ENCODE results near the gene PDE4D.
"Not testable (repeated sequence)": the region's sequence is repeated elsewhere in the genome, so short reads cannot be mapped to it uniquely, and the experiment has no call there.

PDE4D gene

DNA sequence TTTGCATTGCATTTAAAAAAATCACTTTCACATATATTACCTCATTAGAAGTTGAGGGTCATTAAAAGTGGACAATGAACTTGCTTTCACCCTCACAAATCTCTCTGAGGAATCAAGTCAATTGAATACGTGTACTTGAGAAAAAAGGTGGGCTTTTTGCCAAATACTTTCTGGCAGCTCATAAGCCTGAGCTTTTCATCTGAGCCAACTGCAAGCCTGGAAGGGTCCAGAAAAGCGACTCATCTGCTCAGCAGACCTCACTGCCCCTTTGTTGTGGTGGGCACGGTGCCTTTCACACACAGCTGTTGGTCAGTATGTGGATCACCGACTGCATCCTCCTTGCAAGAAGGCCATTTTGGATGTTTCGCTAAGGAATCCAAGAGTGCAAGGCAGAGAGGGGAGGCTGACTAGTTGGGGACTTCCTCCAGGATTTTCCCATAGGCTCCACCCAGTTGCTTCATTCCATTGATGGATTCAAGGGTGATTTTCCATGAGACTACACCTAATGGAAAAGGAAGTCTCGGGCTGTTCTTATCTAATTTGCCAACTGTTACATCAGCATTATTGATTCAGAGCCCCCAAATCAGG, 564.7 kb downstream of the PDE4D start:
- peak; percentile 94 for DNase-seq (ENCODE audit: low read depth)

DNA sequence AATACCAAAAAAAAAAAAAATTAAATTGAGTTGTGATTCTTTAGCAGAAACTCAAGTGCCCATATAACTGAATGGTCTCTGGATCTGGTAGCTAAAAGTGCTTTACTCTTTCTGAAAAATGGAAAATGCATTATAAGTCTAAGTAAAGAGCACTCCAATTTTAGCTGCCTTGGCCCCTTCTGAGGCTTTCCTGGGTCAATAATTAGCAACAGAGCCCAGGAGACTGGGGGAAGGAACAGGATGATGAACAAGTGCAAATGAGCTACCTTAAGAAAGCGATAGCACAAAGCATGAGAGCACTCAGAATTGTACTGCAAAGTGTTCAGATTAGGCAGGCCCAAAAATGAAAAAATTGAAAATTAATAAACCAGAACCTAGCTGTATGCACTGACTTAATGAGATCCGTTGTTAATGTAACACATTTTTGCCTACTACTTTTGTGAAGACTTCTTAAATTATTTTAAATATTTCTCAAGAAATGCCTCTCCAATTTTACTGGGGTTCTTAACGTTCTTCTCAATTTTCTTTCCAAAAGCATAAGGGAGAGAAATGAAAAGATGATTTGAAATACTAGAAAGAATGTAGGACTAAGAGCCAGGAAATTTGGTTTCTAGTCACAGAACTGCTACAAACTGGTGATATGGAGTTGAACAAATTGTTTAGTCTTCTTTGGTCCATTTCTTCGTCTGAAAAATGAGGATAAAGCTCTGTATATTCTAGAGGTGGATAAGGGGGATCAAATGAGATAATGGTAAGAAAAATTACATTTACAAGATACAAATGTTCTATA, 566.1 kb downstream of the PDE4D start:
- DNase-seq (ENCODE audit: low read depth), result no peak

DNA sequence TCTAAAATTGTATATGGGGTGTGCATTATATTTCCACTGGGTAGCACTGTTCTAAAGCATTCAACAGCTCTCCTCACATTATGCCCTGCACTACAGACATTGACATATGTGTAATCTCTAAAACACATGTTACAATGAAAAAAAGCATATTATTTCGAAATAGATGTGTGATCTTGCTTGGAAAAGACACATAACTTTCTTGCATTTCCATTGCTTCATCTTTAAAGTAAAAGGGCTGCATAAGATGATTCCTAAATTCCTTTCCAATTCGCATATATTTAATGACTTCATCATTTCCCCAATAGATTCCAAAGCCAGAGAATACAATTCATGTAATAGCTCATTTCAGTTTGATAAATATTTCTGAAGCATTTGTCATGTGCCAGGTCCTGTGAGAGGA, 566.9 kb downstream of the PDE4D start:
- DNase-seq (ENCODE audit: low read depth), result no peak

DNA sequence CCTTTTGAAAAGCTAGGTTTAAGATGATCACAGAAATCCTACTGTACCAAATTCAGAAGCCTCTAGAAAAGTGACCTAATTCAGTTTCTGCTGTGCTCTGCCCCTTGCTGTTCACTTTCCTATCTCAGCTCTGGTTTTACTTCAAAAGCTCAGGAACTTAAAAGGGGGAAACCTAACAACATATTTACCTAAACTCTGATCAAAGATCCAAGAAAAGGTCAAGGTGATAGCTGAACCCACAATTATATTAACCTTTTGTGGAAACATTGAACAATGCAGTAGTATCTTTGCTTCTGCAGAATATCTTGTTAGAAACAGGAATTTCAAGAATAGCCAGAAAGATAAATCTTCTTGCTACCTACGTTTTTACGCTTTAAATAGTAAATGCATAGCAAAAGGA, 568.5 kb downstream of the PDE4D start:
- DNase-seq (ENCODE audit: low read depth), result no peak

DNA sequence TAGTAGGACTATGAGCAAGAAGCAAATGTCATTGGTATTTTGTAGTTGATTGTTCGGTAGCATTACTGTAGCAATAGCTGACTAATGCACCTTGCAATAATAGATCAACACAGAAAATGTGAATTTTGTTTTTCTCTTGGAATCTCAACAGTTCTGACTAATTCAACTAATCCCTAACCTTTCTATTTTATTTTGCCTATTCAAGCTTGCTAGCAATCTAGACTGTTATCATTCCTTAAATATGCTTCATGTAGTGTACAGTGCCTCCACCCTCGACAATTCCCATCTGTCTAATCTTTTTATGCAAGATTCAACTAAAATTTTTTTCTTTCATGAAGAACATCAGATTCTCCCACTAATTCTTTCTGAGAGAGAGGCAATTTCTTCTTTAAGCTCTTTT, 570.6 kb downstream of the PDE4D start:
- peak; percentile 60 for DNase-seq (ENCODE audit: low read depth)

DNA sequence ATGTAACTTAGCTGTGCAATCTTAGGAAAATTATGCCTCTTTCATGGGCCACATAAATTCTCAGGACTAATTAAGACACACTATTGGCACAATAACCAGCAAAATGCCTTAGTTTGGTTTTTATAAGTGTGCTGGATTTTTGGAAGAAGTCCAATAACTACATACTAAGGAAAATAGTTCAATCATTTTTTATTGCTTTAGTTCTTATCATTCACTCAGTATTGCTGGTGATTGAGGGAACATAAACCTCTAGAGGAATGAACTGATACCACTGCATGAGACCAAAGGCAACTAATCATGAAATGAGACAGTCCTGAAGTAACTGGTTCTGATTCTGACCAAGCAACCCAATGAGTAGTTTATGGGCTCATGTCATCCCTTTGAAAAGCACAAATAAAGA, 571.5 kb downstream of the PDE4D start:
- DNase-seq (ENCODE audit: low read depth), result no peak

DNA sequence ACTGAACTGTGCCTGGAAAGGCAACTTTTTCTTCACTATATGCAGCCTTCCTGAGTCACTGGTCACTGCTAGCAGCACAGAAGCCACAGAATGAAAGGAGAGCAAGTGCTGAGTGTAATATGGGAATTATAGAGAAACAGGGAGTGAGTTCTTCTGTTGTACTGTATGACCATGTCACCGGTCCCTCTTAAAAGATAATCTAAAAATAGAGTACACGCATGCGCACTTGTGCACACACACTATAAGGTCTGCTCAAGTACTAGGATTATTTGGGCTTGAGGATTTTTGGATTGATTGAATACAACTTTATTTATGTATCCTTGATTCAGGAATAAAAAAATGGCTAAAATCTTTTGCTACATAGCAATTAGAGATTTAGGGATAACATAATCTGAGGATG, 571.9 kb downstream of the PDE4D start:
- DNase-seq (ENCODE audit: low read depth), result no peak

DNA sequence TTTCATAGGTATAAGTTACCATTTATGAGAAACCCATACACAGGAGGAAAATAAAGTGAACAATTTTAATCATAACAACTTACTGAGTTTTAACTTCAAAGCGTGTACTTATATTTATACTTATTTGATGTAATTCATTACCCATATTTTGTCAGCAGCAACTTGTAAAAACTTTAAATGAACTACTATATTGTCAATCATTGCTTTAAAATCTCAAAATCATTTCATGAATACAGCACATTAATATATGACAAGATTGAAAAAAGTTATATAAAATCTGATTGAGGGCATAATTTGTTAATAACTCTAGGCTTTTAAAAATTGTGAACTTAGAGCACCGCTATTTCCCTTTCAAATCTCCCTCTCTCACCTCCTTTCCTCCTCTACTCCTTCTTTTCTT, 573.1 kb downstream of the PDE4D start:
- DNase-seq (ENCODE audit: low read depth), result no peak

DNA sequence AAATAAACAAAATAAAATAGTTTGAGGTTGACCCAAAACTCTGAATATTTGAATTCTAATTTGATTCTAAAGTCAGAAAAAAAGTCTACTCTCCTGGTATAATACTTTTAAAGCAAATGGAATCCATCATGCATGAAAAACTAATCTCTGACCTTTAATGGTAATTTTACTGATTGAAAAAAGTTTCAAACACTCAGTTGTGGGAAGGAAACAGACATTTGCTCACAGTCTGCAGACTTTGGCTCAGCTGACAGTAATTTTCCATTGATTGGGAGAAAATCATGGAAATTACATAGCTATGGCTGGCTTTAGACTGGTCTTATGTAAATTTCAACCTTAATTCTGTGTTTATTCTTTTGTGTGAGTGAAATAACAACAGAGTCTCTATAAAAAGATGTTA, 574.3 kb downstream of the PDE4D start:
- DNase-seq (ENCODE audit: low read depth), result no peak

DNA sequence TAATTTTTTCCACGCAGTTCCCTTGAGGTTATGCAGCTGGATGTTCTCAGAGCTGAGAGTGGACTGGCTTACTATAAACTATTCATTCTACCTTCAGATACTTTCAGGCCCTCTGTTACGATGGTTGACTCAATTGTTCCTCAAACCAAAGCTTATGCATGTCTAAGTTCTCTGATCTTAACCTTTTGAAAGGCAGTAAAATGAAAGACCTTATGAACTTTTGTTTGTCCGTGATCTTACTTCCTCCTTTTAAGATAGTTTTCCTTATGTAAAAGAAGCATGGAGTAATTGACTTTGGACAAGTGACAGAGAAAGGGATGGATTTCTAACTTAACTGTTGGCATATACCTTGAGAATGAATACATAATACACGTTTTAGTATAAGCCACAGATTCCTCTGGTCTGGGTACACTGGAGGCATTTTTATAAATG, 575.7 kb downstream of the PDE4D start:
- DNase-seq (ENCODE audit: low read depth), result no peak

DNA sequence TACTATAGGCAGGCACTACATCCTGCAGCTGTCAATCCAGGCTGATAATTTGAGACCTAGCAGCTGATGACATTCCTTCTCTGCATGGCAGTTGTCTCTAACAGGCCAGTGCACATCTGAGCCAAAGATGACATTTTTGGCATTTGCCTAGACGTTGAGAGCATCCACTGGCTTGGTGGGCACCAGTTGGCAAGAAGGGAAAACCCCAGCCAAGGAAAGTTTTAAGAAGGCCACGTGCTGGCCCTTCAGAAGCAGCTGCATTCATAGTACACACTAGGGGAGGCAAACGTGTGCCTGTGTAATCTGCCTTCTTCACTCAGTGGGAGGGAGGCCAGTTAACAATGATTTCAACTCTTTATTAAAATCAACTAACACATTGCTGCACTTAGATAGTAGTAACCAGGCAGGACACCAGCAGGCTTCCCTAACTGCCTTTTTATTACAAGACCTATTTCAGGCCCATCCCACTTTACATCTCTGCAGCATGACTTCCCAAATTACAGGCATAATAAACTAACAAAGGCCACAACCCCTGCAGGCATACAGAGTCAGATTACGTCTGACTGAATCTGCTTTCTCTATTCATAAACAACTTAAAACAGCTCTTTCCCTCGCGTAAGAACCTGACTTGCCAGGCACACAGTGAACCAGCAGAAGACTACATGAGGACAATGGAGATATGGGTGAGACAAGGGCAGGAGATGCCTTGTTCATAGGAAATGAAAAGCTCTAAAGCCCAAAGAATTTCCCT, 576.3 kb downstream of the PDE4D start:
- DNase-seq (ENCODE audit: low read depth), result peak; percentile 81

DNA sequence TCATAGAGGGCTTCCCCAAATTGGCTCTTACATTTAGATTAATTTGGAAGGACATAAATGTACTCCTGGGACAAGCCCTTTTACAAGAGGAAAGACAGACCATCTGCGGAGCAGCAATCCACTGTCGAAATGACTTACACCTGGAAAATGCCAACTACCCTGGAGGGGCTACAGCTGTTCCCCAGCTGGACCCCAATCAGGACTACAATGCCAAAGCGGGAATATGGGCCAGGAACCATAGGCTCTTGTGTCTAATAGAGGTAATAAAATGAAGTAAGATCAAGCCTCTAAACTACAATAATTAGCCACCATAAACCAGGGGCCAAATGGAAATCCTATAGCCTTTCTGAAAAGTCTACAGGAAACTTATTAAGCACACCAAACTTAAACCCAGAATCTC, 581.3 kb downstream of the PDE4D start:
- no peak for DNase-seq (ENCODE audit: low read depth)

DNA sequence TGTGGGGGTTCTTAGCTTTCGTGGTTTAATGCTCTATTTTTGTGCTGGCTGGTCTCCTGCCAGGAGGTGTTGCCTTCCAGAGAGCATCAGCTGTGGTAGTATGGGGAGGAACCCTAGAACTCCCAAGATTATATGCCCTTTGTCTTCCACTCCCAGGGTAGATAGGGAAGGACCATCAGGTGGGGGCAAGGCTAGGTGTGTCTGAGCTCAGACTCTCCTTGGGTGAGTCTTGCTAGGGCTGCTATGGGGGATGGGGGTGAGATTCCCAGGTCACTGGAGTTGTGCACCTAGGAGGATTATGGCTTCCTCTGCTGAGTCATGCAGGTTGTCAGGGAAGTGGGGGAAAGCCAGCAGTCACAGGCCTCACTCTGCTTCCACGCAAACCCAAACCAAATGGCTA, 584.8 kb downstream of the PDE4D start:
- not testable (repeated sequence) for DNase-seq (ENCODE audit: low read depth)

DNA sequence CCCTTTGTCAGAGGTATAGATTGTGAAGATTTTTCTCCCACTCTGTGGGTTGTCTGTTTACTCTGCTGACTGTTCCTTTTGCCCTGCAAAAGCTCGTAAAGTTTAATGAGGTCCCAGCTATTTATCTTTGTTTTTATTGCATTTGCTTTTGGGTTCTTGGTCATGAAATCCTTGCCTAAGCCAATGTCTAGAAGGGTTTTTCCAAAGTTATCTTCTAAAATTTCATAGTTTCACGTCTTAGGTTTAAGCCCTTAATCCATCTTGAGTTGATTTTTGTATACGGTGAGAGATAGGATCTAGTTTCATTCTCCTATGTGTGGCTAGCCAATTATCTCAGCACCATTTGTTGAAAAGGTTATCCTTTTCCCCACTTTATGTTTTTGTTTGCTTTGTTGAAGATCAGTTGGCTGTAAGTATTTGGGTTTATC, 590.2 kb downstream of the PDE4D start:
- not testable (repeated sequence) for DNase-seq (ENCODE audit: low read depth)

DNA sequence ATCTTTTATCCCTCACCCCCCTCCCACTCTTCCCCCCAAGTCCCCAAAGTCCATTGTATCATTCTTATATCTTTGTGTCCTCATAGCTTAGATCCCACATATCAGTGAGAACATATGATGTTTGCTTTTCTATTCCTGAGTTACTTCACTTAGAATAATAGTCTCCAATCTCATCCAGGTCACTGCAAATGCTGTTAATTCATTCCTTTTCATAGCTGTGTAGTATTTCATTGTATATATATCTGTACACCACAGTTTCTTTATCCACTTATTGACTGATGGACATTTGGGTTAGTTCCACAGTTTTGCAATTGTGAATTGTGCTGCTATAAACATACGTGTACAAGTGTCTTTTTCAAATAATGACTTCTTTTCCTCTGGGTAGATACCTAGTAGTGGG, 591.0 kb downstream of the PDE4D start:
- DNase-seq (ENCODE audit: low read depth), result not testable (repeated sequence)

DNA sequence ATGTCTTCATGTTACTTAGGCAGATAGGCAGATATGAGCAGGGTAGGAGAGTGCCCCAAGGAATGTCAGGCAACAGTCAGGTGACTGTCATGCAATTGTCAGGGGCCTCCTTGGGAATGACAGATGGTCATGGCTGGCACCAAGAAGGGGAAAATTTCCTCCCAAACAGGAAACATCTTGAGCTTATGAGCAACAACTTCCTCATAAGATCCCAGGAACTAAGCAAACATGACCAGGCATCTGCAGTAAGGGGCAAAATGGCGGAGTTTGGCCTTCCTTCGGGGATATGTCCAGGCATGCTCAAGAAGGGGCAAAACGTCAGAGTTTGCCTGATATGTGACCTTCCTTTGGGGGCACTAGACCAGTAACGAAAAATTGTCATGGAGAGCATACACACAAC, 591.8 kb downstream of the PDE4D start:
- no peak for DNase-seq (ENCODE audit: low read depth)

DNA sequence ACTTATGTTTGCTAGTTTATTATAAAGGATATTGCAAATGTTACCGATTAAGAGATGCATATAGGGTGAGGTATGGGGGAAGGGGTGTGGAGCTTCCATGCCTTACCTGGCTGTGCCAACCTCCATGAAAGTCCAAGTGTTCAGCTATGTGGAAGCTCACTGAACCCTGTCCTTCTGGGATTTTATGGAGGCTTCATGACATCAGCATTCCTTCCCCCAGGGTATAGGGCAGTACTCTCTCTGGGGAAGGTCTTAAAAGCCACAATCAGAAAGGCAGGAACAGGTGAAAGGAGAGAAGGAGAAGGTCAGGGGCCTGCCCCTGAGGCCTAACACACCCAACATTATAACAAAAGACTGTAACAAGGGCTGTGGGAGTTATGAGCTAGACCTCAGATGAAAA, 592.6 kb downstream of the PDE4D start:
- no peak for DNase-seq (ENCODE audit: low read depth)

DNA sequence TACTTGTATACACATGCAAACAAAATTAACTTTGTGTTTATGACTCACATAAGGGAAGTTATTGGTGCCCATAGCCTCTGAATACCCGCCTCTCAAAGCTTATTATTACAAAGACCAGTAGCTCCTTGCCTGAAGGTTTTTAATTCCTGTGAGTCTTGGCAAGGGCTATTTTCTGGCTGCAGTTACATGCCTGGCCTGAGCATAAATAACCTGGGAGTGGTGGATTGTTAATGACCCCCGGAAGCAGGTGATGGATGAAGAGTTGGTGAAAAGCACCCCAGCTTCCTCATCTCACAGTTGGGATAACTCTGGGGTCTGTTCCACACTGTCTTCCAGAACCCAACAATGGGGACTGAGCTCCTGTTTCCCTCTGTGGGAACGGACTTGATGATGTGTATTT, 594.5 kb downstream of the PDE4D start:
- DNase-seq (ENCODE audit: low read depth), result peak; percentile 32

DNA sequence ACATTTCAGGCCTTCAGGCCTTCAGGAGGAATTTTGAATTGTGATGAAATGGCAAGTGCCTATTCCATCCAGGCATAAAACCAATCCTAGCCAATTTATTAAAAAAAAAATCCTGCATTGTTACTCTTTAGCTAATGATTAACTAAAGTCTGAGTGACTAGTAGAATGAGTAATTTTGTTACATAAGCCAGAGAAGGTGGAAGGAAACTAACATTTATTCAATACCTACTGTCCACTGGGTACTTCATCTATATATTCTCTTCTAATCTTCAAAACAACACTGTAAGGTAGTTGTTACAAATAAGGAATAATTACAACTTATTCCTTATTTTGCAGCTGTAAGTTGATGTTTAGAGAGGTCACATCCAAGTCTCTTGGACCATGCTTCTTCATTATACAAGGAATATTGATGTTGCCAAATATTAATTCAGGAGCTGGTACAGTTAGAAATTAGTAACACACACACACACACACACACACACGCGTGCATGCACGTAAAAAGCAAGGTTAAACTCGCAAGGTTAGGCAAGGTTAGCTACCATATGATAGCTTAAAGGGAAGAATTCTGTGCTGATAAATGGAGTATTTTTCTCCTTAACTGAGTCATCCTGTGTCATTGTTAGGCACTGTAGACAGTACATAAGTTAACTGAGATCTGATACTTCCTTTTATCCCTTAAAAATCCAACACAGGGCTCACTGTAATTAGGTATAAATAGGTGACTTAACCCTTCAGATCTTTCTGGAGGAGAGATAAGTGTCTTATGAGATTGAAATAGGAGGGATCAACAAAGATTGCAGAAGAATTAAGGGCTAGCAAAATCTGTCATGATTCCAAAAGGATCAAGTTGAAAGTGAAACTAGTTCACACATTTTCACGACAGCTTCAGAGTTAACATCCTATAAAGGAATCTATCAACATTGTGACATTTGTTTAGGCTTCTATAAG, 596.9 kb downstream of the PDE4D start:
- DNase-seq (ENCODE audit: low read depth), result peak; percentile 71

DNA sequence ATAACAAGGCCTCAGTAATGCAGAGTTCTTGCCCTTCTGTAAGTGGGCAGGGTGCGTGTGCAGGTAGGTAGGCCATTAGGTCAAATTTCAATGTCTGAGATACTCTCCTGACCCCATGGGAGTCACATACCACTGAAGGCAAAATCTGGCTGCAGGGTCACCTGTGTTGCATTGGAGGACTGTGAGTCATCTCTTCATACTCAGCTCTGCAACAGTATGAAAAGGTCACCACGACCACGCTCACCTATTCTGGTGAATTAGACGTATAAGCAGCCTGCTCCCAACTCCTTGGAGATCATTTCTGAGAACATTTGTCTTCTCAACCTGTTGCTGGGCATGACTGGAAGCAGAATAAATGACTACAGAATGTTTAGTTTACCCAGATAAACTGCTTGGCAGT, 599.8 kb downstream of the PDE4D start:
- no peak for DNase-seq (ENCODE audit: low read depth)

DNA sequence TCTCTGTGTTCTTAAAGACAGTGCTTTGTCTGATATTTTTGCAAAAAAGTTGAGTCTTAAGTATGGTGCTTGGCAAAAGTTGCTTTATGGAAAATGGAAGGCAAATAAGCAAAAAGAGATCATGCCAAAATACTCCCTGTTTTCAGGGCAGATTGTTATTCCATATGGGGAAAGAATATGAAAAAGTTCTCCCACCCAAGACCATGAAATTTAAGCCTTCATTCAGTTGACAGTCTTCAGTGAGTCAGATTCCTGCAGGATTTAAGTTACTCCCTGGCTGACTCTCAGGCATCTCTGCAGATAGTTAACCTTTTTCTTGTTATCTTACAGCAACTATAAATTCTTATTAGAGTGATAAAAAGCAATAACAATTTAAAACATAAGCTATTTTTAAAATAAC, 601.6 kb downstream of the PDE4D start:
- no peak for DNase-seq (ENCODE audit: low read depth)

DNA sequence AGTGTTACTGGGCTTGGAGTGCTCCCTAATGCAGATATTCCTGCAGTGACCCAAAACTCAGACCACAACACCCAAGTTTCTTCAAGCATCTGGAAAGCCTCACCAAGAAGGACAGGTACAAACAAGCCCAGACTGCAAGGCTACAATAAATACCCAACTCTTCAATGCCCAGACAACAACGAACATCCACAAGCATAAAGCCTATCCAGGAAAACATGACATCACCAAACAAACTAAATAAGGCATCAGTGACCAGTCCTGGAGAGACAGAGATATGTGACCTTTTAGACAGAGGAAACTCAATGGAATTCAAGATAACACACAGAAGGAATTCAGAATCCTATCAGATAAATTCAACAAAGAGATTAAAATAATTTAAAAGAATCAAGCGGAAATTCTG, 605.6 kb downstream of the PDE4D start:
- DNase-seq (ENCODE audit: low read depth), result peak; percentile 23

Measured in iris pigment epithelial cell (primary cell).